SK-N-SH treated with all-trans-retinoic acid at 6 μM for 48 hours (cell line): ENCODE measurements around the gene RALGAPB.

Experiments used
- ARNTL ChIP-seq: fragments of 450-650 bp; formaldehyde crosslinking; IDR thresholded peaks from 2 replicates; pipeline ENCODE4 v1.5.0; 2020; ENCODE audit warnings: low read depth, mild to moderate bottlenecking, moderate library complexity, borderline replicate concordance
- GLIS3 ChIP-seq: fragments of 250-450 bp; sonication (Bioruptor Pico); IDR thresholded peaks from 2 replicates; pipeline ENCODE4 v1.5.0; 2020; ENCODE audit warnings: mild to moderate bottlenecking, moderate library complexity
- ISL1 ChIP-seq: fragments of 250-450 bp; sonication (Bioruptor Pico); IDR thresholded peaks from 2 replicates; pipeline ENCODE4 v2.1.2; 2022; ENCODE audit warnings: mild to moderate bottlenecking, moderate library complexity
- PATZ1 ChIP-seq: fragments of 250-450 bp; sonication (Bioruptor Pico); IDR thresholded peaks from 2 replicates; pipeline ENCODE4 v1.8.0; 2020; ENCODE audit warnings: mild to moderate bottlenecking, moderate library complexity, borderline replicate concordance
- TSHZ2 ChIP-seq: fragments of 250-450 bp; sonication (Bioruptor Pico); IDR thresholded peaks from 2 replicates; pipeline ENCODE4 v1.5.0; 2020; ENCODE audit warnings: mild to moderate bottlenecking, moderate library complexity
- ZC3H10 ChIP-seq: fragments of 250-450 bp; sonication (Bioruptor Pico); IDR thresholded peaks from 2 replicates; pipeline ENCODE4 v1.5.1; 2021; ENCODE audit warnings: mild to moderate bottlenecking, moderate library complexity

DNA sequence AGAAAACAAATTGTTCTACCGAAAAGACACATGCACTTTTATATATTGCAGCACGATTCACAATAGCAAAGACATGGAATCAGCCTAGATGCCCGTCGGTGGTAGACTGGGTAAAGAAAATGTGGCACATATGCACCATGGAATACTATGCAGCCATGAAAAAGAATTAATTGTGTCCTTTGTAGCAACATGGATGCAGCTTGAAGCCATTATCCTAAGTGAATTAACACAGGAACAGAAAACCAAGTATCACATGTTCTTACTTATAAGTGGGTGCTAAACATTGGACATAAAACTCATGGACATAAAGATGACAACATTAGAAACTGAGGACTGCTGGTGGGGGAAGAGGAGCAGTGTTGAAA, 32.4 kb downstream of the RALGAPB start:
- TF ChIP-seq ISL1 (no peak), PATZ1 (CRISPR knock-in tag) (no peak), TSHZ2 (no peak), ARNTL (no peak), GLIS3 (no peak), ZC3H10 (CRISPR knock-in tag) (no peak)
